Measurements from ENCODE around the gene ABL1.

ABL1 gene

GRCh38 chr9:130897848-130898551 is 62.9 kb downstream of the ABL1 start:
- Histone ChIP-seq H4K20me1 (ENCODE audit: insufficient read depth, low read length) (peaks cover 9% of the 10 kb centered on the region), H3K9ac (ENCODE audit: low read depth, low read length) (no peak overlapping the region), H3K36me3 (ENCODE audit: insufficient read depth, low read length) (peaks cover 4% of the 10 kb centered on the region), H3K27ac (ENCODE audit: low read length) (no peak overlapping the region), H3K4me3 (ENCODE audit: low read depth in 1 of 2, low read length in 2 of 2) (no peak overlapping the region), H3K79me2 (ENCODE audit: insufficient read depth, low read length) (no peaks in the 10 kb centered on the region), H3K27me3 (ENCODE audit: insufficient read depth, low read length, poor library complexity) (no peaks in the 10 kb centered on the region), H3K4me2 (ENCODE audit: insufficient read depth, low read length) (no peak overlapping the region), H2AFZ (ENCODE audit: low read depth, low read length) (no peak overlapping the region), H3K4me1 (ENCODE audit: insufficient read depth, low read length) (no peaks in the 10 kb centered on the region), H3K9me3 (ENCODE audit: insufficient read depth, low read length, severe bottlenecking) (no peaks in the 10 kb centered on the region)
- no peak for TF ChIP-seq EZH2 (IDR thresholded peaks at IDR 0.05; ENCODE audit: borderline replicate concordance, low read depth, low read length, severe bottlenecking)
- TF ChIP-seq CTCF (IDR thresholded peaks at IDR 0.05; ENCODE audit: borderline replicate concordance, extremely low read depth, low read length, poor library complexity, severe bottlenecking): no peak
- DNase-seq (no peak), ATAC-seq (ENCODE audit: insufficient read depth, low read depth) (no peak)

DNA sequence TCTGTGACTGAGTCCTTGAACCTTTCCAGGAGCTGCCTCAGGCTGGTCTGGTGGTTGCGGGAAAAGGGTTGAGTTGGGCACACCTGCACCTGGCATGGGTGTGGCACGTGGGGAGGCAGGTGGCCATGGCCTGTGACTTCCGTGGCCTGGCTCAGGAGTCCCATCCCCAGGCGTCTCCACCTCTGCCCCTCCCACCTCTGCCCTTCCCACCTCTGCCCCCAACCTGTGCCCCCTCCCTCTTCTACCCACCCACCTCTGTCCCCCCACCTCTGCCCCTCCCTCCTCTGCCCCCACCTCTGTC is 63.4 kb downstream of the ABL1 start:
- Histone ChIP-seq H3K9me3 (ENCODE audit: insufficient read depth, low read length, severe bottlenecking) (no peaks in the 10 kb centered on the region), H3K4me2 (ENCODE audit: insufficient read depth, low read length) (no peak overlapping the region), H2AFZ (ENCODE audit: low read depth, low read length) (no peak overlapping the region), H3K9ac (ENCODE audit: low read depth, low read length) (no peak overlapping the region), H3K4me3 (ENCODE audit: low read depth in 1 of 2, low read length in 2 of 2) (no peak overlapping the region), H3K4me1 (ENCODE audit: insufficient read depth, low read length) (no peaks in the 10 kb centered on the region), H3K79me2 (ENCODE audit: insufficient read depth, low read length) (no peaks in the 10 kb centered on the region), H3K27ac (ENCODE audit: low read length) (no peak overlapping the region), H3K36me3 (ENCODE audit: insufficient read depth, low read length) (no peaks in the 10 kb centered on the region), H3K27me3 (ENCODE audit: insufficient read depth, low read length, poor library complexity) (no peaks in the 10 kb centered on the region), H4K20me1 (ENCODE audit: insufficient read depth, low read length) (peaks cover 9% of the 10 kb centered on the region)
- ATAC-seq (ENCODE audit: insufficient read depth, low read depth) (no peak), DNase-seq (no peak)
- TF ChIP-seq EZH2 (IDR thresholded peaks at IDR 0.05; ENCODE audit: borderline replicate concordance, low read depth, low read length, severe bottlenecking) (no peak), CTCF (IDR thresholded peaks at IDR 0.05; ENCODE audit: borderline replicate concordance, extremely low read depth, low read length, poor library complexity, severe bottlenecking) (no peak)

GRCh38 chr9:130899051-130899748 is 64.1 kb downstream of the ABL1 start:
- H3K4me1 ChIP-seq (ENCODE audit: insufficient read depth, low read length): no peaks in the 10 kb centered on the region
- H3K36me3 ChIP-seq (ENCODE audit: insufficient read depth, low read length): no peaks in the 10 kb centered on the region
- no peak overlapping the region for H3K4me3 ChIP-seq (ENCODE audit: low read depth in 1 of 2, low read length in 2 of 2)
- ATAC-seq (ENCODE audit: insufficient read depth, low read depth) (no peak), DNase-seq (no peak)
- H3K9ac ChIP-seq (ENCODE audit: low read depth, low read length): no peak overlapping the region
- no peaks in the 10 kb centered on the region for H3K27me3 ChIP-seq (ENCODE audit: insufficient read depth, low read length, poor library complexity)
- H4K20me1 ChIP-seq (ENCODE audit: insufficient read depth, low read length): peaks cover 9% of the 10 kb centered on the region; the same call in 1 of the 2 replicates
- no peak for TF ChIP-seq EZH2 (IDR thresholded peaks at IDR 0.05; ENCODE audit: borderline replicate concordance, low read depth, low read length, severe bottlenecking)
- H3K79me2 ChIP-seq (ENCODE audit: insufficient read depth, low read length): no peaks in the 10 kb centered on the region
- H3K4me2 ChIP-seq (ENCODE audit: insufficient read depth, low read length): no peak overlapping the region
- H2AFZ ChIP-seq (ENCODE audit: low read depth, low read length): no peak overlapping the region
- H3K9me3 ChIP-seq (ENCODE audit: insufficient read depth, low read length, severe bottlenecking): no peaks in the 10 kb centered on the region
- H3K27ac ChIP-seq (ENCODE audit: low read length): no peak overlapping the region

DNA sequence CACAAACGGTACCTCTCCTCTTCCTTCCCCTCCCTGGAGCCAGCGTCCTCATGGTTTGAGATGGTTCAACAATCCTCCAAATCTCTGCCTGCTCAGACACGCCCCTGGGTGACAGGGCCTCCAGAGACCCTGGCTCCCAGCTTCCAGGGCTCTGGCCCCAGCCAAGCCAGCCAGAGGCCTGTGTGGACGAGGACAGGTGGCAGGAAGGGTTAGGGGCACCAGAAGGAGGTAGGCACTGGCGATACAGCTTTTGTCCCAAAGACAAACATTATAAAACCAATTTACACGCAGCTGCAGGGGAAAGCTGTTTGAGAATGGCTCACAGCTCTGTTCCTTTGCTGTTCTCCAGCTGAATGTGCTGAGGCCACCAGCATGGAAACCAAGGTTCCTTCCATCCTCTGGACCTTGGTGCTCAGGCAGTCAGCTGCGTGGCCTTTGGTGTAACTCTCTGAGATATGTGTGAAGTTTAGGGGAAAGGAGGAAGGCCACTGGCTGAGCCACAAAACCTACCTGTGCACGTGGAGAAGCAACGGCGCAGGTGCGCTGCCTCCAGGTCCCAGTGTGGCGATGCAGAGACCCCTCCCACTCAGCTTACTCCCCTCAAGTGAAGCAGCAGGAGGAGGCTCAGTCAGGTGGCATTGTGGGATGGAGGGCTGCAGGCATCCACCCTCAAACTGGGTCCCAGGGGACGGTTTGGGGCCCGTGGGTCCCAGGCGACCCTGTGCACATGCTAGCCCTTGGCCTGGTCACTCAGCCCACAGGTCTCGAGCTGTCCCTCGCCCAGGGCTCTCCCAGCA is 65.8 kb downstream of the ABL1 start:
- Histone ChIP-seq H3K4me2 (ENCODE audit: insufficient read depth, low read length) (no peak overlapping the region), H3K9ac (ENCODE audit: low read depth, low read length) (no peak overlapping the region), H2AFZ (ENCODE audit: low read depth, low read length) (no peak overlapping the region), H3K4me3 (ENCODE audit: low read depth in 1 of 2, low read length in 2 of 2) (no peak overlapping the region), H4K20me1 (ENCODE audit: insufficient read depth, low read length) (0 out of 2 replicates have a peak, but pooled peaks cover under 1% of the 10 kb centered on the region), H3K4me1 (ENCODE audit: insufficient read depth, low read length) (no peaks in the 10 kb centered on the region), H3K36me3 (ENCODE audit: insufficient read depth, low read length) (no peaks in the 10 kb centered on the region), H3K27ac (ENCODE audit: low read length) (no peak overlapping the region), H3K27me3 (ENCODE audit: insufficient read depth, low read length, poor library complexity) (no peaks in the 10 kb centered on the region), H3K79me2 (ENCODE audit: insufficient read depth, low read length) (no peaks in the 10 kb centered on the region), H3K9me3 (ENCODE audit: insufficient read depth, low read length, severe bottlenecking) (no peaks in the 10 kb centered on the region)
- ATAC-seq (ENCODE audit: insufficient read depth, low read depth): no peak
- no peak for TF ChIP-seq CTCF (IDR thresholded peaks at IDR 0.05; ENCODE audit: borderline replicate concordance, extremely low read depth, low read length, poor library complexity, severe bottlenecking)
- no peak for TF ChIP-seq EZH2 (IDR thresholded peaks at IDR 0.05; ENCODE audit: borderline replicate concordance, low read depth, low read length, severe bottlenecking)
- DNase-seq: no peak
